GM10248 (cell line): ENCODE data around the gene MRPL16.

Source experiments
- CTCF ChIA-PET: fragments of 300-600 bp; sonication (Branson Sonifier 250); formaldehyde crosslinking; extraction: SDS; loops from one replicate; lab custom pipeline; 2021; ENCODE audit warnings: antibody characterized with exemption; lab: Yijun Ruan, JAX
- POLR2A ChIA-PET: fragments of 350-650 bp; sonication (Branson Sonifier 250); formaldehyde crosslinking; extraction: SDS; loops from one replicate; lab custom pipeline; 2020; ENCODE audit warnings: antibody characterized with exemption; lab: Yijun Ruan, JAX
- DNase-seq: peaks from one replicate; pipeline ENCODE4 v3.0.0; 2012; ENCODE audit errors: extremely low spot score
- TF ChIP-seq, protein P1 (sequence below): IDR thresholded peaks from 2 replicates; pipeline ENCODE4 v1.5.1; 2012; ENCODE audit warnings: mild to moderate bottlenecking, low read depth; ENCODE audit errors: extremely low read depth, missing control alignments, control extremely low read depth

Gene MRPL16

DNA sequence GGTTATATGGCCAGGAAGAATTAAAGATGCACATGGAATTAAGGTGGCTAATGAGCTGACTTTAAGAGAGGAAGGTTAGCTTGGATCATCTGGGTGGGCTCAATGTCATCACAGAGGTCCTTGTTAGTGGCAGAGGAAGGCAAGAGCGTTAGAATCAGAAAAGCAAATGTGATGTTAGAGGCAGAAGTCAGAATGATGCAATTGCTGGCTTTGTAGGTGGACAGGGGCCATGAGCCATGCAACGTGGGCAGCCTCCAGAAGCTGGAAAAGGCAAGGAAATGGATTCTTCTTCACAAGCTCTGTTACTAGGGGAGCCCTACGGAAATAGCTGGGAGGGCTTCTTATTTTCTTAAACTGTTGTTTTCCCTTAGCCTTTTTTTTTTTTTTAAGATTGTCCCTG lies 37.0 kb upstream of the MRPL16 start:
- CTCF ChIA-PET: no interaction called here
- DNase-seq: no peak
- TF ChIP-seq, protein P1, sequence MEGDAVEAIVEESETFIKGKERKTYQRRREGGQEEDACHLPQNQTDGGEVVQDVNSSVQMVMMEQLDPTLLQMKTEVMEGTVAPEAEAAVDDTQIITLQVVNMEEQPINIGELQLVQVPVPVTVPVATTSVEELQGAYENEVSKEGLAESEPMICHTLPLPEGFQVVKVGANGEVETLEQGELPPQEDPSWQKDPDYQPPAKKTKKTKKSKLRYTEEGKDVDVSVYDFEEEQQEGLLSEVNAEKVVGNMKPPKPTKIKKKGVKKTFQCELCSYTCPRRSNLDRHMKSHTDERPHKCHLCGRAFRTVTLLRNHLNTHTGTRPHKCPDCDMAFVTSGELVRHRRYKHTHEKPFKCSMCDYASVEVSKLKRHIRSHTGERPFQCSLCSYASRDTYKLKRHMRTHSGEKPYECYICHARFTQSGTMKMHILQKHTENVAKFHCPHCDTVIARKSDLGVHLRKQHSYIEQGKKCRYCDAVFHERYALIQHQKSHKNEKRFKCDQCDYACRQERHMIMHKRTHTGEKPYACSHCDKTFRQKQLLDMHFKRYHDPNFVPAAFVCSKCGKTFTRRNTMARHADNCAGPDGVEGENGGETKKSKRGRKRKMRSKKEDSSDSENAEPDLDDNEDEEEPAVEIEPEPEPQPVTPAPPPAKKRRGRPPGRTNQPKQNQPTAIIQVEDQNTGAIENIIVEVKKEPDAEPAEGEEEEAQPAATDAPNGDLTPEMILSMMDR: no peak
- POLR2A ChIA-PET: no interaction called here

DNA sequence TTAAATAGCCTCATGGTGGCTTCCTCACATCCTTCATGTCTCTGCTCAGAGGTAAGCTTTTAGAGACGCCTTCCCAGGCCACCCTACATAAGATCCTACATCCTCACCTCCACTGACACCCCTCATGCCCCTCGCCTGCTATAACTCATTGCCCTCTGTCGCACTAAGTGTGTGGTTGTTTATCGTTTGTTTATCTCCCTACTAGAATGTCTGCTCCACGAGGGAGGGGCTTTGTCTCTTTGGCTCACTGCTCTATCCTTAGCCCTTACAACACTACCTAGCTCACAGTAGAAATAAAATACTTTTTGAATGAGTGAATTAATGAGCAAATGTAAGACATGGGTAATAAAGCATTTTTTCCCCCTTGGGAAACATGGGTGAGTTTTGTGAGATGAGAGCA lies 36.0 kb upstream of the MRPL16 start:
- POLR2A ChIA-PET: no interaction called here
- TF ChIP-seq, protein P1: no peak
- CTCF ChIA-PET: interaction anchor here (1.0 kb wide), 1 partner anchor 18 kb away, joined by 3 read pairs; no protein-coding TSS in a partner anchor
- no peak for DNase-seq

GRCh38 chr11:59845399-59845798 lies 34.8 kb upstream of the MRPL16 start, which contains the start of gene CBLIF:
Gene CBLIF (minus strand): TSS chr11:59845499. CDS start chr11:59845453, 46 bp downstream.
- CTCF ChIA-PET: interaction anchor here (1.0 kb wide), 1 partner anchor 20 kb away, joined by 3 read pairs; no protein-coding TSS in a partner anchor
- POLR2A ChIA-PET: no interaction called here
- TF ChIP-seq, protein P1: no peak
- no peak for DNase-seq

GRCh38 chr11:59842316-59842715 lies 31.7 kb upstream of the MRPL16 start:
- ChIA-PET CTCF (no interaction called here), POLR2A (no interaction called here)
- TF ChIP-seq, protein P1: no peak
- DNase-seq: no peak

GRCh38 chr11:59841514-59841913 lies 30.9 kb upstream of the MRPL16 start:
- POLR2A ChIA-PET: no interaction called here
- no peak for DNase-seq
- CTCF ChIA-PET: no interaction called here
- TF ChIP-seq, protein P1: no peak

DNA sequence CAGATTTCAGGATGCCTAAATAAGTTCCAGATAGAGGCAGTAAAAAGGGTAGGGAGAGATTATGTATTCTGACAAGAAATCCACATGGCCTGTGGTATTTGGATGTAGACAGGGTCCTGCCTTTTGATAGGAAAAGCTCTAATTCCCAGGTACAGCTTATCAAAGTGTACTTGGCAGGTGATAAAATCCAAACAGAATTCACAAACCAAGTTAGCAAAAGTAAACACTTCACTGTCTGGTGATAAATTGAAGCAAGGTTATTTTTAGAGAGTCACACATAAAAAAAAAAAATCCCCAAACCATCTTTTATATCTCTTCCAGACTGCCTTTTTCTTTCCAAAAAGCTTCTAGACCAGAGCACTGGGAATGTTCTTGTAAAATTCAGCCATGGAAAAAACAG lies 29.0 kb upstream of the MRPL16 start:
- DNase-seq: no peak
- POLR2A ChIA-PET: no interaction called here
- TF ChIP-seq, protein P1: no peak
- CTCF ChIA-PET: no interaction called here
